Neural progenitor cell (in vitro differentiated cells): Measurements from ENCODE around the gene TAOK2. TPM values are rescaled to one million over a fixed set of nuclear protein-coding genes. Genes with fewer than 3 reads are reported as not detected.
A peak's percentile ranks its signal among the peaks of the same experiment; 100 is the strongest.

Source experiments
- DNase-seq: peaks from one replicate; pipeline ENCODE4 v3.0.0-alpha.2; 2016; ENCODE audit warnings: low spot score
- H2AFZ ChIP-seq: fragments of 200-600 bp; sonication (generic); replicated peaks from 2 replicates; pipeline ENCODE4 v1.6.1; 2016; ENCODE audit warnings: antibody characterized with exemption
- H3F3A ChIP-seq: fragments of 200-600 bp; sonication (generic); 2 replicates; pipeline ENCODE4 v1.6.1; 2016; ENCODE audit warnings: antibody characterized with exemption, low read depth
- H3K27ac ChIP-seq: fragments of 200-600 bp; sonication (generic); 2 replicates; pipeline ENCODE4 v1.5.1; 2016; ENCODE audit warnings: mild to moderate bottlenecking
- H3K27me3 ChIP-seq: fragments of 200-600 bp; sonication (generic); 2 replicates; pipeline ENCODE4 v1.6.1; 2016; ENCODE audit warnings: mild to moderate bottlenecking, moderate library complexity
- H3K36me3 ChIP-seq: fragments of 200-600 bp; sonication (generic); 2 replicates; pipeline ENCODE4 v1.5.1; 2016
- H3K4me1 ChIP-seq: fragments of 200-600 bp; sonication (generic); 2 replicates; pipeline ENCODE4 v1.6.1; 2016; ENCODE audit warnings: mixed run types
- H3K4me2 ChIP-seq: fragments of 200-600 bp; sonication (generic); 2 replicates; pipeline ENCODE4 v1.6.1; 2016
- H3K4me3 ChIP-seq: fragments of 200-600 bp; sonication (generic); 2 replicates; pipeline ENCODE4 v1.5.1; 2016
- H3K79me2 ChIP-seq: fragments of 200-600 bp; sonication (generic); 2 replicates; pipeline ENCODE4 v1.6.1; 2016; ENCODE audit warnings: low read depth
- H3K9ac ChIP-seq: fragments of 200-600 bp; sonication (generic); 2 replicates; pipeline ENCODE4 v1.6.1; 2016
- H3K9me3 ChIP-seq: fragments of 200-600 bp; sonication (generic); 2 replicates; pipeline ENCODE4 v1.5.1; 2016; ENCODE audit warnings: low read depth
- H4K20me1 ChIP-seq: fragments of 200-600 bp; sonication (generic); 2 replicates; pipeline ENCODE4 v1.6.1; 2016; ENCODE audit warnings: low read depth
- H3K27ac Mint-ChIP-seq: 3 replicates; pipeline ENCODE4 v1.8.0; 2021; ENCODE audit warnings: mixed read lengths
- H3K27me3 Mint-ChIP-seq: 2 replicates; pipeline ENCODE4 v1.8.0; 2022; ENCODE audit warnings: low read depth, mild to moderate bottlenecking, inconsistent platforms, moderate library complexity, mixed read lengths; ENCODE audit not compliant: insufficient read depth
- H3K36me3 Mint-ChIP-seq: 3 replicates; pipeline ENCODE4 v1.8.0; 2021; ENCODE audit warnings: mixed read lengths
- H3K4me1 Mint-ChIP-seq: 3 replicates; pipeline ENCODE4 v1.8.0; 2021; ENCODE audit warnings: mixed read lengths
- H3K4me3 Mint-ChIP-seq: 3 replicates; pipeline ENCODE4 v1.8.0; 2021; ENCODE audit warnings: mild to moderate bottlenecking, moderate library complexity, mixed read lengths
- H3K9me3 Mint-ChIP-seq: 3 replicates; pipeline ENCODE4 v1.8.0; 2020; ENCODE audit warnings: mixed read lengths
- EZH2 ChIP-seq: fragments of 200-600 bp; sonication (generic); IDR thresholded peaks from 2 replicates; pipeline ENCODE4 v1.6.1; 2017; ENCODE audit warnings: antibody characterized with exemption, mild to moderate bottlenecking, moderate library complexity
- EZH2phosphoT487 ChIP-seq: fragments of 200-600 bp; sonication (generic); IDR thresholded peaks from 2 replicates; pipeline ENCODE4 v1.6.1; 2017; ENCODE audit warnings: antibody characterized with exemption
- total RNA-seq: library from RNA; depleted of rRNA; stranded (reverse); fragments of >200 nt; gene quantifications from 2 replicates; pipeline ENCODE4 v1.2.3, GENCODE V29; 2015; ENCODE audit warnings: low replicate concordance
- TF ChIP-seq, protein P1 (sequence below): fragments of 200-600 bp; sonication (generic); IDR thresholded peaks from 2 replicates; pipeline ENCODE4 v1.5.1; 2017; ENCODE audit warnings: antibody characterized with exemption, mild to moderate bottlenecking

TAOK2 gene
- total RNA-seq, 1 donor from 2014 or later = 13.8 TPM

DNA sequence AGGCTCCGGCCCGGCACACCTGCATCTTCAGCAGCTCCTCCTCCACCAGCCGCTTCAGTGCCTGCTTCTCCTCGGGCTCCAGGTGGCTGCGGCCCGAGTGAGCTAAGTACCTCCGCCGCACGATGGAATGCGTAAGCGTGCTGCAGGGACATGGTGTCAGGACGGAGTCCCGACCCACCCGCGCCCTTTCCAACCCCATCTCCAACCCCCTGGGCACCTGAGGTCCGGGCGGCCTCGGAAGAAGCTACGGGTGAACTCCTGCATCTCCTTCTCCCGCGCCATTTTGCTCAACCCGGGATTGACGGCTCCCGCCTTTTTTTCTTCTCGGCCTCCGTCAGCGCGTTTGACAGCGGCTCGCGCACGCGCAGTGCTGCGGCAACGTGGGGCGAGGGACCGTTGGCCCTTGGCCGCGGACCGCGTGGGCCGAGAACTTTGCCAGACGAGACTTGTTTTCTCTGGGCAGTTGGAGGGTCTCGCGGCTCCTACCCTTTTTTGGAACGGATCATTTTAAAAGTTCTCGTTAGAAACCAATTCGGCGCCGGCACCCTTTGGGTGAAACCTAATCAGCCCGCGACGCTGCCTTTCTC, 21.7 kb downstream of the TAOK2 start, which contains the start of gene HIRIP3:
Gene HIRIP3, minus strand, starts transcription at position 294 of the 587 bp plus-strand sequence. Its CDS starts 12 bp downstream, at position 282.
- peaks cover 12% of the 10 kb centered on the region for H3K79me2 ChIP-seq
- H4K20me1 ChIP-seq = no peaks in the 10 kb centered on the region
- peaks cover 20% of the 10 kb centered on the region for H3F3A ChIP-seq
- H3K27ac ChIP-seq = peak within 1 kb of the TSS; percentile 32
- H2AFZ ChIP-seq = peak within 1 kb of the TSS; percentile 99
- peak within 1 kb of the TSS; percentile 78 for H3K4me2 ChIP-seq
- no peaks in the 10 kb centered on the region for H3K36me3 ChIP-seq
- peaks cover 8% of the 10 kb centered on the region for H3K36me3 Mint-ChIP-seq
- peak within 1 kb of the TSS; percentile 72 for H3K27ac Mint-ChIP-seq
- H3K9me3 Mint-ChIP-seq = no peaks in the 10 kb centered on the region
- H3K27me3 ChIP-seq = no peaks in the 10 kb centered on the region
- DNase-seq = peak; percentile 94
- TF ChIP-seq EZH2 (no peak), EZH2phosphoT487 (no peak)
- TF ChIP-seq, protein P1, sequence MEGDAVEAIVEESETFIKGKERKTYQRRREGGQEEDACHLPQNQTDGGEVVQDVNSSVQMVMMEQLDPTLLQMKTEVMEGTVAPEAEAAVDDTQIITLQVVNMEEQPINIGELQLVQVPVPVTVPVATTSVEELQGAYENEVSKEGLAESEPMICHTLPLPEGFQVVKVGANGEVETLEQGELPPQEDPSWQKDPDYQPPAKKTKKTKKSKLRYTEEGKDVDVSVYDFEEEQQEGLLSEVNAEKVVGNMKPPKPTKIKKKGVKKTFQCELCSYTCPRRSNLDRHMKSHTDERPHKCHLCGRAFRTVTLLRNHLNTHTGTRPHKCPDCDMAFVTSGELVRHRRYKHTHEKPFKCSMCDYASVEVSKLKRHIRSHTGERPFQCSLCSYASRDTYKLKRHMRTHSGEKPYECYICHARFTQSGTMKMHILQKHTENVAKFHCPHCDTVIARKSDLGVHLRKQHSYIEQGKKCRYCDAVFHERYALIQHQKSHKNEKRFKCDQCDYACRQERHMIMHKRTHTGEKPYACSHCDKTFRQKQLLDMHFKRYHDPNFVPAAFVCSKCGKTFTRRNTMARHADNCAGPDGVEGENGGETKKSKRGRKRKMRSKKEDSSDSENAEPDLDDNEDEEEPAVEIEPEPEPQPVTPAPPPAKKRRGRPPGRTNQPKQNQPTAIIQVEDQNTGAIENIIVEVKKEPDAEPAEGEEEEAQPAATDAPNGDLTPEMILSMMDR = no peak
- peak within 1 kb of the TSS; percentile 97 for H3K4me3 Mint-ChIP-seq
- no peaks in the 10 kb centered on the region for H3K9me3 ChIP-seq
- peak within 1 kb of the TSS; percentile 34 for H3K9ac ChIP-seq
- peak within 1 kb of the TSS; percentile 80 for H3K4me3 ChIP-seq
- peaks cover 11% of the 10 kb centered on the region for H3K27me3 Mint-ChIP-seq
- peaks cover 26% of the 10 kb centered on the region for H3K4me1 Mint-ChIP-seq
- peaks cover 12% of the 10 kb centered on the region for H3K4me1 ChIP-seq

DNA sequence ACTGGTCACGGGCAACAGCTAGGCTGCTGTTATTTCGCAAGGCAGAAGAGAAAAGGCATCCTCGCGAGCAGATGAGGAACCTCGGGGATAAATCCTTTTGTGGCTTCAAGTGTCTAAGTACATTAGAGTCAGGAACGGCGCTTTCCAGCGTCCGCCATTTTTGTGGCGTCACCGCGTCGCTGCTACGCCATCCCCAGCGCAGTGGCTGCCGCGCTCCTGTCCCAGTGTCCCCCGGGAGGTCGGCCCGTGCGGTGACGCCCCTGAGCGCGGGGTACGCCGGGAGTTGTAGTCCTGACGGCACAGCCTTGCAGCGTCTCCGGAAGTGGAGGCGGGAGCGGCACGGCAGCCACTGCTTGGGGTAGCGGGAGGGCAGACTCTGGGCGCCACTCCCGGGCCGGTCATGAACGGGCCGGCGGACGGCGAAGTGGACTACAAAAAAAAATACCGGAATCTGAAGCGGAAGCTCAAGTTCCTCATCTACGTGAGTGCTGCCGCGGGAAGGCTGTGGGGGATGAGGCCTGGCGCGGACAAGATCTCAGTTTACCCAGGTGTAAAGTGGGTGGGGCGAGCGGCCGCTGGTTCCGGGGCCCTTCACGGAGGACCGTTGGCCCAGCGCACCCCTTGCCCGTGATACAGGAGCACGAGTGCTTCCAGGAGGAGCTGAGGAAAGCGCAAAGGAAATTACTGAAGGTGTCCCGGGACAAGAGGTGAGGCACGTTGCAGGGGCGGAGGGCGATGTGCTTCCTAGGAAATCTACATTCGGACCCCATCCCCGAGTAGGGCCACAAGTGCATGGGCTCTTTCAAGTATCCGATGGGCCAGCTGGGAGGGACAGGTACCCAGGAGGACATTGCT, 22.5 kb downstream of the TAOK2 start, which contains the start of gene INO80E:
Gene INO80E, plus strand, starts transcription at position 331 of the 855 bp plus-strand sequence. Its CDS starts 70 bp downstream, at position 401.
- no peaks in the 10 kb centered on the region for H4K20me1 ChIP-seq
- TF ChIP-seq EZH2phosphoT487 = no peak
- TF ChIP-seq, protein P1 = no peak
- no peak for TF ChIP-seq EZH2
- H3K36me3 ChIP-seq = no peaks in the 10 kb centered on the region
- peaks cover 12% of the 10 kb centered on the region for H3K79me2 ChIP-seq
- Mint-ChIP-seq H3K4me1 (peaks cover 26% of the 10 kb centered on the region), H3K27me3 (peaks cover 11% of the 10 kb centered on the region), H3K4me3 (peak within 1 kb of the TSS; percentile 97), H3K27ac (peak within 1 kb of the TSS; percentile 69), H3K36me3 (peaks cover 5% of the 10 kb centered on the region), H3K9me3 (no peaks in the 10 kb centered on the region)
- H2AFZ ChIP-seq = peak within 1 kb of the TSS; percentile 99
- peak within 1 kb of the TSS; percentile 80 for H3K4me3 ChIP-seq
- H3K9ac ChIP-seq = peak within 1 kb of the TSS; percentile 34
- peaks cover 20% of the 10 kb centered on the region for H3F3A ChIP-seq
- H3K4me1 ChIP-seq = peaks cover 12% of the 10 kb centered on the region
- H3K27me3 ChIP-seq = no peaks in the 10 kb centered on the region
- peak; percentile 99 for DNase-seq
- H3K4me2 ChIP-seq = peak within 1 kb of the TSS; percentile 78
- peak within 1 kb of the TSS; percentile 32 for H3K27ac ChIP-seq
- no peaks in the 10 kb centered on the region for H3K9me3 ChIP-seq

DNA sequence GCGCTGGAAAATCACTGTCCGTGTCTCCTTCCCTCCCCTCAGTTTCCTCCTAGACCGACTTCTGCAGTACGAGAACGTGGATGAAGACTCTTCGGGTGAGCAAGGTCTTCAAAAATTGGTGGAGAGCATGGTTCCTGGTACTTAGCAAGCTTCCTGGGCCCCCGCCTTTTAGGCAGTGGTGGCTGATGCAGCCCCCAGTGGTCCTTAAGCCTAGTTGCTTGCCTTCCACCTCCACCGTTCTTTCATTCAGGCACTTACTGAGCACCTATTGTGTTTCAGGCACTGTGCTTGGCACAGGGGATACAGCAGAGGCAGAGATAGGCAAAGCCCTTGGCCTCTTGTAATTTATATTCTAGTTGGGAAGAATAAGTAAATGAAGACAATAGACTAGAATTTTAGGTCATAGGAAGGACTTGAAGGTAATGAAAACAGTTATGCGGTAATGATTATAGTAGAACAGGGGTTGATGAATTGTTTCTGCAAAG, 23.1 kb downstream of the TAOK2 start:
- H4K20me1 ChIP-seq = no peaks in the 10 kb centered on the region
- peak overlapping the region; percentile 80 for H3K4me3 ChIP-seq
- Mint-ChIP-seq H3K9me3 (no peaks in the 10 kb centered on the region), H3K36me3 (peaks cover 5% of the 10 kb centered on the region), H3K4me1 (peaks cover 26% of the 10 kb centered on the region), H3K27ac (peak overlapping the region; percentile 54), H3K27me3 (peaks cover 11% of the 10 kb centered on the region), H3K4me3 (peak overlapping the region; percentile 97)
- H2AFZ ChIP-seq = peak overlapping the region; percentile 89
- H3K79me2 ChIP-seq = peaks cover 12% of the 10 kb centered on the region
- no peak overlapping the region for H3K27ac ChIP-seq
- H3K4me2 ChIP-seq = peak overlapping the region; percentile 78
- H3K9me3 ChIP-seq = no peaks in the 10 kb centered on the region
- DNase-seq = no peak
- H3K9ac ChIP-seq = peak overlapping the region; percentile 34
- H3K27me3 ChIP-seq = no peaks in the 10 kb centered on the region
- peaks cover 12% of the 10 kb centered on the region for H3K4me1 ChIP-seq
- TF ChIP-seq EZH2 = no peak
- TF ChIP-seq EZH2phosphoT487 = no peak
- TF ChIP-seq, protein P1 = no peak
- peaks cover 20% of the 10 kb centered on the region for H3F3A ChIP-seq
- no peaks in the 10 kb centered on the region for H3K36me3 ChIP-seq
